Ovary (tissue), 9 donors: ENCODE results near the gene BEST2. TPM values are rescaled to one million over a fixed set of nuclear protein-coding genes. Genes with fewer than 3 reads are reported as not detected.

ENCODE experiments used
- DNase-seq, 5 donors: peaks; one replicate each; pipeline ENCODE4 v3.0.0-alpha.2; 2019 to 2020
- H3K27ac ChIP-seq, 2 donors: fragments of 200-600 bp; one replicate each; pipeline versions ENCODE4 v1.5.1 to v1.8.0; 2019 to 2022
- H3K27me3 ChIP-seq: fragments of 200-600 bp; one replicate; pipeline ENCODE4 v1.8.0; 2022
- H3K36me3 ChIP-seq: fragments of 200-600 bp; sonication (generic); one replicate; pipeline ENCODE4 v1.5.1; 2019
- H3K4me1 ChIP-seq: one replicate; pipeline ENCODE4 v1.8.1; 2013; ENCODE audit warnings: mild to moderate bottlenecking, moderate library complexity; ENCODE audit not compliant: insufficient read depth
- H3K4me3 ChIP-seq: fragments of 200-600 bp; sonication (generic); one replicate; pipeline ENCODE4 v1.5.1; 2017
- H3K9me3 ChIP-seq, 2 donors: fragments of 200-600 bp in 1 of 2; sonication (generic) in 1 of 2; one replicate each; pipeline versions ENCODE4 v1.5.1 to v1.8.1; 2013 to 2019; ENCODE audit warnings: mild to moderate bottlenecking in 1 of 2, moderate library complexity in 1 of 2
- EP300 ChIP-seq: sonication (generic); formaldehyde crosslinking; IDR thresholded peaks from one replicate; pipeline ENCODE4 v1.6.1; 2017; ENCODE audit warnings: antibody characterized with exemption
- POLR2A ChIP-seq: fragments of 450-650 bp; IDR thresholded peaks from one replicate; pipeline ENCODE4 v1.6.1; 2017; ENCODE audit warnings: antibody characterized with exemption, mild to moderate bottlenecking, moderate library complexity
- WGBS, 3 donors: extraction: QIAGEN DNeasy Blood & Tissue Kit in 1 of 3; methylation state at CpG; one replicate each; pipeline versions ENCODE4 v1.1.5 to v1.1.7; 2013 to 2017; 5-methylcytosine and 5-hydroxymethylcytosine counted together
- intact Hi-C, 4 donors: fragments of 100-400 bp; cut with DNase I; formaldehyde crosslinking; loops; one replicate each; pipeline versions ENCODE4 v1.11.0 to v1.15.1; 2022 to 2023
- polyA plus RNA-seq, 2 donors: library from polyadenylated mRNA; stranded (reverse); fragments of 200-250 nt in 1 of 2; fragments of 350-450 nt in 1 of 2; fragmentation: Illumina TruSeq in 1 of 2; extraction: RNeasy Lipid Tissue Mini Kit (QIAGEN cat#74804) in 1 of 2; gene quantifications; one replicate each; pipeline ENCODE4 v1.2.3, GENCODE V29; 2013 to 2014
- total RNA-seq, 7 donors: library from RNA; depleted of rRNA in 2 of 7; stranded (reverse); fragments of >200 nt in 2 of 7; fragmentation: NEBNext Ultra II Directional in 3 of 7; extraction: Animal tissue kit (Norgen Biotek cat#: 25700) in 3 of 7; gene quantifications; one replicate each; pipeline versions ENCODE4 v1.1.0 to v1.2.4, GENCODE V29; 2016 to 2023
- TF ChIP-seq, protein P1 (sequence below), 3 donors: fragments of 450-650 bp in 2 of 3; fragments of 200-600 bp in 1 of 3; IDR thresholded peaks; one replicate each; pipeline versions ENCODE4 v1.5.1 to v1.8.0; 2016 to 2022; ENCODE audit warnings: antibody characterized with exemption in 3 of 3, mild to moderate bottlenecking in 1 of 3
- donor health status: DM: no; HTN: no; CAD: no; lungs with moderate emphysema.
- donor health status: DM: no; HTN: no; CAD: no.
- donor health status: Bipolar disorder and iron deficiency.
- donor health status: DM: yes; HTN: yes; CAD: no.
- donor health status: DM: no; HTN: no; CAD: no.
- donor health status: DM: yes; HTN: yes; CAD: no.

Gene BEST2
- total and polyA plus RNA-seq, 9 donors = not detected

DNA sequence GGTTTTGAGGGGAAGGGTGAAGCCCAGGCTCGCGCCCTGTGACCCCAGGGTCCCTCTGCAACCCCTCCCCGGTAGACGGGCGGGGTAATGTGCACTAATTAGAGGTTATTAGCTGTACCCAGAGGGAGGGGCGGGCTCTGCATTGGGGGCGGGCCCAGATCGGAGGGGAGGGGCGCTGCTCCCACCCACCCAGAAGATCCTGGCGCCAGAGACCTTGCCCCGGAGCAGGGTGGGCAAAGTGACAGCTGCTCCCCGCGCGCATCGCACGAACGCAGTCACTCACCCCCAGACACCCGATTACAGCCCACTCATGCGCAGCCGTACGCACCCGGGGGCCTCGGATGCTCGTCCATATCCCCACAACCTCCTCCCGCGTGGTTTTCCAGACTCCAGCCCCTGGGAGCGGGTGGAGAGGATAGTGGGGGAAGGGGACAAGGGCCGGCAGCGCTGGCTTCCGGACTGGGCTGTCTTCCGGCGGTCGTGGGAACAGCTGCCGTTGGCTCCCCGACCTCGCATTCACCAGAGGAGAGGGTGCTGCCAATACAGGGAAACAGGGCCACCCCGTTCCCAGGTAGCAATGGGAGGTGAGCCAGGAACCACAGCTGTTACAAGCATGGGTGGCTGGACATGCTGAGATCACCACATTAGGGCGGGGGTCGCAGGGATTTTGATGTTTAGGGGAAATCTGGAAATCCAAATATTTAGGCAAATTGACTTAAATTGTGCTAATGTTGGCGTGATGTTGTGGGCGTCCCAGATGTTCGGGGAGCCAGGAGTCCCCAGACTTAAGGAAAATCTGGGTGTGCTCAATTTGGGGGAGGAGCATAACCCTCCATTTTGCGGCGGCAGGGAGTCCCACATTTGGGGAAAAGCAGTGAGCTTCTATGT, 26.7 kb downstream of the BEST2 start:
- peaks cover 11% of the 10 kb centered on the region for H3K4me1 ChIP-seq
- intact Hi-C loops = no loop called here
- no peaks in the 10 kb centered on the region for H3K36me3 ChIP-seq
- DNase-seq = peak; percentile 77 to 86 (median 80)
- peak overlapping the region; percentile 49 for H3K4me3 ChIP-seq
- TF ChIP-seq POLR2A = peak; percentile 15
- TF ChIP-seq, protein P1, sequence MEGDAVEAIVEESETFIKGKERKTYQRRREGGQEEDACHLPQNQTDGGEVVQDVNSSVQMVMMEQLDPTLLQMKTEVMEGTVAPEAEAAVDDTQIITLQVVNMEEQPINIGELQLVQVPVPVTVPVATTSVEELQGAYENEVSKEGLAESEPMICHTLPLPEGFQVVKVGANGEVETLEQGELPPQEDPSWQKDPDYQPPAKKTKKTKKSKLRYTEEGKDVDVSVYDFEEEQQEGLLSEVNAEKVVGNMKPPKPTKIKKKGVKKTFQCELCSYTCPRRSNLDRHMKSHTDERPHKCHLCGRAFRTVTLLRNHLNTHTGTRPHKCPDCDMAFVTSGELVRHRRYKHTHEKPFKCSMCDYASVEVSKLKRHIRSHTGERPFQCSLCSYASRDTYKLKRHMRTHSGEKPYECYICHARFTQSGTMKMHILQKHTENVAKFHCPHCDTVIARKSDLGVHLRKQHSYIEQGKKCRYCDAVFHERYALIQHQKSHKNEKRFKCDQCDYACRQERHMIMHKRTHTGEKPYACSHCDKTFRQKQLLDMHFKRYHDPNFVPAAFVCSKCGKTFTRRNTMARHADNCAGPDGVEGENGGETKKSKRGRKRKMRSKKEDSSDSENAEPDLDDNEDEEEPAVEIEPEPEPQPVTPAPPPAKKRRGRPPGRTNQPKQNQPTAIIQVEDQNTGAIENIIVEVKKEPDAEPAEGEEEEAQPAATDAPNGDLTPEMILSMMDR (IDR thresholded peaks at IDR 0.05) = peak in 1 of 3 donors; percentile 5
- TF ChIP-seq EP300 = no peak
- H3K27ac ChIP-seq = peak overlapping the region; percentile 84 to 94
- no peaks in the 10 kb centered on the region for H3K9me3 ChIP-seq
- no peaks in the 10 kb centered on the region for H3K27me3 ChIP-seq
- 0 to 1% (median 1%) methylated on average over 42 to 44 of the region's 44 CpGs for WGBS, 3 donors

- TF ChIP-seq, protein P1 (IDR thresholded peaks at IDR 0.05) = no peak
- TF ChIP-seq POLR2A = peak; percentile 10
- no peak for DNase-seq
- H3K27ac ChIP-seq = peak overlapping the region; percentile 84 to 94
- H3K36me3 ChIP-seq = no peaks in the 10 kb centered on the region
- no peaks in the 10 kb centered on the region for H3K9me3 ChIP-seq
- peak overlapping the region; percentile 49 for H3K4me3 ChIP-seq
- no peaks in the 10 kb centered on the region for H3K27me3 ChIP-seq
- intact Hi-C loops = no loop called here
- peaks cover 14% of the 10 kb centered on the region for H3K4me1 ChIP-seq
- 6 to 19% (median 14%) methylated on average over 6 of the region's 6 CpGs for WGBS, 3 donors
Observed at GRCh38 chr19:12778905-12779161, 27.2 kb downstream of the BEST2 start.

GRCh38 chr19:12779162-12779993, 27.8 kb downstream of the BEST2 start:
- Histone ChIP-seq H3K27me3 (no peaks in the 10 kb centered on the region), H3K9me3 (no peaks in the 10 kb centered on the region), H3K36me3 (no peaks in the 10 kb centered on the region), H3K27ac (peak overlapping the region; percentile 84 to 94), H3K4me3 (peak overlapping the region; percentile 49), H3K4me1 (peaks cover 17% of the 10 kb centered on the region)
- 21 to 39% (median 26%) methylated on average over 13 to 15 of the region's 15 CpGs for WGBS, 3 donors
- peak; percentile 11 for TF ChIP-seq POLR2A
- peak; percentile 58 for TF ChIP-seq EP300
- TF ChIP-seq, protein P1 (IDR thresholded peaks at IDR 0.05) = no peak
- peak; percentile 75 to 85 (median 84) for DNase-seq
- intact Hi-C loops = no loop called here

- intact Hi-C loops = loop anchor here in 1 of 4 donors (10.0 kb wide), 1 partner anchor 1063 kb away; no protein-coding TSS in a partner anchor
- Histone ChIP-seq H3K9me3 (no peaks in the 10 kb centered on the region), H3K4me3 (peak overlapping the region; percentile 46), H3K27ac (peak overlapping the region; percentile 64 to 99), H3K36me3 (no peaks in the 10 kb centered on the region), H3K4me1 (peaks cover 19% of the 10 kb centered on the region), H3K27me3 (no peaks in the 10 kb centered on the region)
- DNase-seq = no peak
- WGBS, 3 donors = 5 to 8% (median 5%) methylated on average over 12 of the region's 12 CpGs
- TF ChIP-seq EP300 = no peak
- TF ChIP-seq, protein P1 (IDR thresholded peaks at IDR 0.05) = no peak
- TF ChIP-seq POLR2A = no peak
Observed at GRCh38 chr19:12782174-12782423, 30.5 kb downstream of the BEST2 start.
